Measurements from ENCODE around the gene GFPT2.

GFPT2 gene

DNA sequence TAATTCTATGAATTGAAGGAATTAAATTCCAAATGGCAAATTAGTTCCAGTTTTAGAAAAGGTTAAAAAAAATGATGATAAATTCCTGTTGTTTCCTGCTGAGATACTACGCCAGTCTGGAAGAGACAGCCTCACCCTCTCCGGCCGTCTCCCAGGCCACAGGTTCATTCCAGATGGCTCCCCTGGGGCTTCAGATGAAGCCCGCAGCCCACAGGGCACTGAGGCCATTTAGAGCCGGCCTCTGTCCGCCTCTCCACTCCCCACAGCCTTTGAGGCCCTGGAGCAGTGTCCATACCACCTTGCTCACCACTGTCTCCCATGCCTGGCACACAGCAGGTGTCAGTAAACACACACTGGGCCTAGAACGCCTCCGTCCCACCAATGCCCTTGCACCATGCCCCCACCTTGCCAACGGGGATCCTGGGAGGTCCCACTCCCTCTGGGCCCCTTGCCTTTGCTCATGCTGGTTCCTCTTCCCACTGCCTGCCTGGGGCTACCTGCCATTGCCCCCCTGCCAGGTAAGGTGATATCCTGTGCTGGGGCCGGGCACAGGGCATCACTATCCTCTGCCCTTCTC is 26.1 kb downstream of the GFPT2 start:
- in situ Hi-C loops (cut with HindIII; ENCODE audit: low sequenced_read_pairs): no loop called here
- no peak for DNase-seq (ENCODE audit: low read depth)
- TF ChIP-seq, protein P1, sequence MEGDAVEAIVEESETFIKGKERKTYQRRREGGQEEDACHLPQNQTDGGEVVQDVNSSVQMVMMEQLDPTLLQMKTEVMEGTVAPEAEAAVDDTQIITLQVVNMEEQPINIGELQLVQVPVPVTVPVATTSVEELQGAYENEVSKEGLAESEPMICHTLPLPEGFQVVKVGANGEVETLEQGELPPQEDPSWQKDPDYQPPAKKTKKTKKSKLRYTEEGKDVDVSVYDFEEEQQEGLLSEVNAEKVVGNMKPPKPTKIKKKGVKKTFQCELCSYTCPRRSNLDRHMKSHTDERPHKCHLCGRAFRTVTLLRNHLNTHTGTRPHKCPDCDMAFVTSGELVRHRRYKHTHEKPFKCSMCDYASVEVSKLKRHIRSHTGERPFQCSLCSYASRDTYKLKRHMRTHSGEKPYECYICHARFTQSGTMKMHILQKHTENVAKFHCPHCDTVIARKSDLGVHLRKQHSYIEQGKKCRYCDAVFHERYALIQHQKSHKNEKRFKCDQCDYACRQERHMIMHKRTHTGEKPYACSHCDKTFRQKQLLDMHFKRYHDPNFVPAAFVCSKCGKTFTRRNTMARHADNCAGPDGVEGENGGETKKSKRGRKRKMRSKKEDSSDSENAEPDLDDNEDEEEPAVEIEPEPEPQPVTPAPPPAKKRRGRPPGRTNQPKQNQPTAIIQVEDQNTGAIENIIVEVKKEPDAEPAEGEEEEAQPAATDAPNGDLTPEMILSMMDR (IDR thresholded peaks at IDR 0.05; ENCODE audit: low read depth, low read length, missing control alignments): no peak
- no peak overlapping the region for H3K4me3 ChIP-seq (ENCODE audit: low read depth, low read length)

DNA sequence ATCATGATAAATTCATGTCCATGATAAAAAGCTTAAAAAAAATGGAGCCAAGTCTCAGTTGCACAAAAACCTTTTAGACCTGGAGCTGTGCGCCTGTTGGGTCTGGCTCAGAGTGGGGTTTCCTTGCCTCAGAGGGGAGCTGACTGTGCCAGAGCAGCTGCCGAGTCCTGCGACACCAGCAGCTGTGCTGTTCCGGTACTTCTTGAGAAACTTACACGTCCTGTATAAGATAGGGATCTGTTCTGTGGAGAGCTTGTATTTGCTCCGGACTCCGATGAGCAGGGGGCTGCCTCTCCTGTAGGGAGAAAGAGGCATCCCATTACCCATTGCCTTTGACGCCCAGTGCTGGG is 28.6 kb downstream of the GFPT2 start:
- in situ Hi-C loops (cut with HindIII; ENCODE audit: low sequenced_read_pairs): no loop called here
- DNase-seq (ENCODE audit: low read depth): no peak
- TF ChIP-seq, protein P1 (IDR thresholded peaks at IDR 0.05; ENCODE audit: low read depth, low read length, missing control alignments): no peak
- H3K4me3 ChIP-seq (ENCODE audit: low read depth, low read length): no peak overlapping the region

DNA sequence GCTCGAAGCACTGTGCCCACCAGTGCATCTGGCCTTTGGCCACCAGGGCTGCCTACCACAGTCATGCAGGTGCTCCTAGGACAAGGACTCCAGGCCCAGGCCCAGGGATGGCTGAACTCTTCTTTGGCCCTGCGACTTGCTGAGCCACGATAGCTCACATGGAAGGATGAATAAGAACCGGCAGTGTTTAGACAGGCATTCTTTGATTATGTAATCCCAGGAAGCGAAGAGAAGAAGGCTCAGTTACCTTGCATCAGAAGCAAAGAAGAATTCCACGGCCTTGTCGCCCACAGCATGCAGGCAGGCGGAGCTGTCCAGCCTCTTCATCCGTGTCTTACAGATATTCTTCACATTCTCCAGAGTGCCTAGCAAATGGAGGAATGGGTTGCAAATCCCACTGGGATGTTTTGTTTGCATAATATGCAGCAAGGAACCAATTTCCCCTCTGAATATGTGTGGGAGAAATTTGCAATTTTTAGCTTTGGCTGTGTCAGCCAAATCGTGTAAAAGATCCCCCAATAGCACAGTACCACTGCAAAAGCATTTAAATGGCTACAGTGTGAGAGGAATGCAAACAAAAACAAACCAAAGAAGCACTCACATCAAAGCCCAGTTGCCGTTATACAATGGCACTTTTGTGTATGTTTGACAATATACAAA is 29.1 kb downstream of the GFPT2 start:
- no peak overlapping the region for H3K4me3 ChIP-seq (ENCODE audit: low read depth, low read length)
- TF ChIP-seq, protein P1 (IDR thresholded peaks at IDR 0.05; ENCODE audit: low read depth, low read length, missing control alignments): no peak
- in situ Hi-C loops (cut with HindIII; ENCODE audit: low sequenced_read_pairs): no loop called here
- DNase-seq (ENCODE audit: low read depth): no peak

DNA sequence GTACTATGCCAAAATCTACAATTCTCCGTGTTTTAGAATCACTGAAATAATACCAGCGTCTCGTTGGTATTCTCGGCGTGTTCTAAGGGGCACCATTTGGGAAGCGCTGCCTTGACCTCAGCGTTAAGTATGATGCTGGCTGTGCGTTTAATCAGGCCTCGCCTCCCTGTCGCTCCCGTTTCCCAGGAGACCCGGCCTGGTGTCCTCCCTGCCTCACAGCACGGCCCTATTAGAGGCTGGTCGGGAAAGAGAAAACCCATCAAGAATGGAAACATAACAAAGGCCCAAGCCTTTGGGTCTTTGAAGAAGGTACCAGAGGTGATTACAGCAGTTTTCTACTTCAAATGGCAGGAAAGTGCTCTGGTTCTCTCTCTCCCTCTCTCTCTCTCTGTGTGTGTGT is 30.0 kb downstream of the GFPT2 start:
- H3K4me3 ChIP-seq (ENCODE audit: low read depth, low read length): no peak overlapping the region
- in situ Hi-C loops (cut with HindIII; ENCODE audit: low sequenced_read_pairs): no loop called here
- TF ChIP-seq, protein P1 (IDR thresholded peaks at IDR 0.05; ENCODE audit: low read depth, low read length, missing control alignments): no peak
- no peak for DNase-seq (ENCODE audit: low read depth)

DNA sequence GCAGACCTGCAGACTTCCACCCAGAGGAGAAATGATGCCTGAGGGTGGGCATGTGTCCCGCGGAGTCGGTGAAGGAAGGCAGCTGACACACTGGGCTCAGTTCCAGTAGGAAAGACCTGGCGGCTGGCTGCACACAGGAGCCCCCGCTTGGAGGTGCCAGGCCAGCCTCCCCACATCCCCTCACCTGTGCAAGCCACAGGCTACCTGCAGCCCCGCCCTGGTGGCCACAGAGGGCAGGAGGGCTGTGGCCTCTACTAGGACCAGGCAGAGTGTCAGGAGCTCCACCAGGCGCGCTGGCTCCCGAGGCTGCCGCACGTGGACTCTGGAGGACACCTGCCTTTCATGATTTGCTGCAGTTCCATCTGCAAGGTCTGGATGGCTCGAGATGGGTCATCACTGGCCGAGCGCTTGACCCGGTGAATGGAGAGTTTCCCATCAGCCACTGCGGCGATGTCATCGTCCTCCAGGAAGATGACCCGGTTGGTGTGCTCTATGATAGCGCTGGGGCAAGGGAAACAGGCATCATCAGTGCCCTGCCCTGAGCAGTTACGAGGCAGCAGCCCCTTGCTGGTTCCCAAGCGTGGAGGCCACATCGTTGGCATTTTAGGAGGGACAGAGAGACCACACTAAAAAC is 34.6 kb downstream of the GFPT2 start:
- in situ Hi-C loops (cut with HindIII; ENCODE audit: low sequenced_read_pairs): no loop called here
- DNase-seq (ENCODE audit: low read depth): no peak
- TF ChIP-seq, protein P1 (IDR thresholded peaks at IDR 0.05; ENCODE audit: low read depth, low read length, missing control alignments): no peak
- H3K4me3 ChIP-seq (ENCODE audit: low read depth, low read length): no peak overlapping the region

DNA sequence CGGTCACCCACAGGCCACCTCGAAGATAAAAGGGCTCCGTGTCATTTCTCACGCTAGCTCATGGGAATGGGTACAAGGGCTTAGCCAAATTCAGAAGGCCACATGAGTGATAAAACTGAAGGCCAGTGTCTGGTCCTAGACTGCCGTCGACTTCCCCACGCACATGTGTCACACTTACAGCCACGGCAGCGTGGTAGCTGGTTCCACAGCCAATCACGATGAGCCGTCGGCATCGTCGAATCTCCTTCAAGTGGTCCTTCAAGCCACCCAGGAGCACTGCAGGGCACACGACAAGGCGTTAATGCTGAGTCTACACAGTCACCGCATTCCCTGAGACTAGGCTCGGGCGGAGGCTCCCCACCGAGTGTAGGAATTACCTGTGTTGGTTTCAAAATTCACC is 36.5 kb downstream of the GFPT2 start:
- DNase-seq (ENCODE audit: low read depth): no peak
- in situ Hi-C loops (cut with HindIII; ENCODE audit: low sequenced_read_pairs): no loop called here
- no peak overlapping the region for H3K4me3 ChIP-seq (ENCODE audit: low read depth, low read length)
- TF ChIP-seq, protein P1 (IDR thresholded peaks at IDR 0.05; ENCODE audit: low read depth, low read length, missing control alignments): no peak

All from astrocyte of the cerebellum (primary cell).